Keratinocyte (primary cell): ENCODE measurements around the gene UROS. TPM values are rescaled to one million over a fixed set of nuclear protein-coding genes. Genes with fewer than 3 reads are reported as not detected.

Experiments
- DNase-seq: peaks from one replicate; pipeline ENCODE4 v3.0.0-alpha.2; 2011; ENCODE audit warnings: low read depth, missing footprints, low spot score
- FAIRE-seq: peaks from 2 replicates; lab custom pipeline; 2011; peaks lifted over from hg19 to GRCh38; lab: Jason Lieb, UNC
- H2AFZ ChIP-seq: 2 replicates; pipeline ENCODE4 v1.6.0; 2012; ENCODE audit warnings: low read length, control low read depth, inconsistent platforms; ENCODE audit not compliant: control insufficient read depth
- H3K27ac ChIP-seq: 2 replicates; pipeline ENCODE4 v1.5.1; 2011; ENCODE audit warnings: low read length; ENCODE audit not compliant: control insufficient read depth, insufficient read depth
- H3K27me3 ChIP-seq: 3 replicates; pipeline ENCODE4 v1.6.0; 2011; ENCODE audit warnings: low read length; ENCODE audit not compliant: control insufficient read depth, insufficient read depth; ENCODE audit errors: extremely low read depth
- H3K36me3 ChIP-seq, 2 experiments: 2 replicates in 1 of 2; 3 replicates in 1 of 2; pipeline ENCODE4 v1.5.1; 2011; ENCODE audit warnings: low read length in 2 of 2, mild to moderate bottlenecking in 1 of 2; ENCODE audit not compliant: control insufficient read depth in 2 of 2, insufficient read depth in 2 of 2; ENCODE audit errors: extremely low read depth in 1 of 2
- H3K4me1 ChIP-seq: 3 replicates; pipeline ENCODE4 v1.5.1; 2011; ENCODE audit warnings: low read length; ENCODE audit not compliant: control insufficient read depth, insufficient read depth; ENCODE audit errors: extremely low read depth
- H3K4me2 ChIP-seq: 3 replicates; pipeline ENCODE4 v1.6.0; 2011; ENCODE audit warnings: low read depth, low read length; ENCODE audit not compliant: control insufficient read depth, insufficient read depth; ENCODE audit errors: extremely low read depth
- H3K4me3 ChIP-seq, 3 experiments: fragments of 200-600 bp in 1 of 3; sonication (generic) in 1 of 3; 2 replicates in 2 of 3; 3 replicates in 1 of 3; pipeline ENCODE4 v1.5.1; 2011 to 2016; ENCODE audit warnings: low read length in 3 of 3, mild to moderate bottlenecking in 3 of 3, control low read depth in 2 of 3, inconsistent platforms in 1 of 3, low read depth in 1 of 3, mixed read lengths in 1 of 3, mixed run types in 1 of 3, moderate library complexity in 1 of 3; ENCODE audit not compliant: control insufficient read depth in 2 of 3, insufficient read depth in 2 of 3; ENCODE audit errors: extremely low read depth in 1 of 3
- H3K79me2 ChIP-seq: 2 replicates; pipeline ENCODE4 v1.6.0; 2012; ENCODE audit warnings: low read length; ENCODE audit not compliant: control insufficient read depth, insufficient read depth
- H3K9ac ChIP-seq: 3 replicates; pipeline ENCODE4 v1.6.0; 2011; ENCODE audit warnings: low read length; ENCODE audit not compliant: control insufficient read depth, insufficient read depth; ENCODE audit errors: extremely low read depth
- H3K9me1 ChIP-seq: 3 replicates; pipeline ENCODE4 v1.6.0; 2011; ENCODE audit warnings: low read length; ENCODE audit not compliant: control insufficient read depth, insufficient read depth; ENCODE audit errors: extremely low read depth
- H3K9me3 ChIP-seq: 2 replicates; pipeline ENCODE4 v1.5.1; 2012; ENCODE audit warnings: low read depth, low read length; ENCODE audit not compliant: control insufficient read depth
- H4K20me1 ChIP-seq: 3 replicates; pipeline ENCODE4 v1.6.0; 2011; ENCODE audit warnings: low read length; ENCODE audit not compliant: control insufficient read depth, insufficient read depth; ENCODE audit errors: extremely low read depth
- EZH2 ChIP-seq: IDR thresholded peaks from one replicate; pipeline ENCODE4 v1.6.1; 2012; ENCODE audit warnings: inconsistent platforms, mild to moderate bottlenecking, low read length, moderate library complexity
- dilution Hi-C: fragments of 300-500 bp; cut with MboI; formaldehyde crosslinking; loops from one replicate; pipeline ENCODE4 v1.7.0; 2020; ENCODE audit warnings: low sequenced_read_pairs; ENCODE audit not compliant: extremely low pct_ligation_motif_present
- polyA plus RNA-seq, 5 experiments: library from polyadenylated mRNA; depleted of rRNA in 3 of 5; stranded (reverse) in 3 of 5; stranded (forward) in 1 of 5; unstranded in 1 of 5; fragments of >200 nt; gene quantifications; 1 replicate in 1 of 5; 2 replicates in 3 of 5; 3 replicates in 1 of 5; pipeline versions ENCODE4 v1.2.1 to v1.2.3, GENCODE V29; 2011 to 2012; ENCODE audit warnings: missing spikeins in 2 of 5, low read depth in 1 of 5, low replicate concordance in 1 of 5
- small RNA-seq, 3 experiments: library from RNA; depleted of rRNA; stranded (forward); fragments of <200 nt; gene quantifications; one replicate each; pipeline ENCODE3, GENCODE V24; 2012; ENCODE audit warnings: low read depth in 3 of 3, low replicate concordance in 1 of 3; ENCODE audit not compliant: insufficient read length in 3 of 3
- TF ChIP-seq, protein P1 (sequence below), 3 experiments: IDR thresholded peaks in 1 of 3; conservative IDR thresholded peaks in 1 of 3; optimal IDR thresholded peaks in 1 of 3; 2 replicates in 2 of 3; 3 replicates in 1 of 3; pipeline versions ENCODE3 to v1.5.1; 2011; ENCODE audit warnings: low read length in 3 of 3, mild to moderate bottlenecking in 3 of 3, moderate library complexity in 2 of 3, control low read depth in 1 of 3, inconsistent platforms in 1 of 3; ENCODE audit not compliant: insufficient read depth in 2 of 3; ENCODE audit errors: extremely low read depth in 1 of 3

Gene UROS
- polyA plus RNA-seq, 1 donor (not counting 4 experiments of a cell fraction or from before 2014, with no cell fraction given) = 46.7 TPM

DNA sequence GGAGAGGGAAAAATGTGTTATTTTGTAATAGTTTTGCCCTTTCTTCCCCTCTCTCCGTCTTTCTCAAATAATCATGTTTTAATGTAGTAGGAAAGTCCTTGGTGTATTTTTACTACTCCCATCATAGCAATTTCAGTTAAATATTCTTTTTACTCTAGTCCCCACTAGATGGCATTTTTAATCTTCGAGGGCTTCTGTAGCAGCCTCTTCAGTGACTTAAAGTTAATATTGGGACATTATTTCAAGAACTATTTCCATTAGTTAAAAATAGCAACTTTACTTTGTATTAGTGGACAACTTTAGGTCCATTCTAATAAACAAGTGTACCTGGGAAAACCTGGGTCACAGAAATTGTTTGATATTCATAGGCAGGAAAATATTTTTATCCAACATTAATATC is 80.6 kb downstream of the UROS start:
- H3K4me3 ChIP-seq = no peak overlapping the region
- no peaks in the 10 kb centered on the region for H3K79me2 ChIP-seq
- H3K4me2 ChIP-seq = no peak overlapping the region
- no peak overlapping the region for H3K9ac ChIP-seq
- TF ChIP-seq, protein P1, sequence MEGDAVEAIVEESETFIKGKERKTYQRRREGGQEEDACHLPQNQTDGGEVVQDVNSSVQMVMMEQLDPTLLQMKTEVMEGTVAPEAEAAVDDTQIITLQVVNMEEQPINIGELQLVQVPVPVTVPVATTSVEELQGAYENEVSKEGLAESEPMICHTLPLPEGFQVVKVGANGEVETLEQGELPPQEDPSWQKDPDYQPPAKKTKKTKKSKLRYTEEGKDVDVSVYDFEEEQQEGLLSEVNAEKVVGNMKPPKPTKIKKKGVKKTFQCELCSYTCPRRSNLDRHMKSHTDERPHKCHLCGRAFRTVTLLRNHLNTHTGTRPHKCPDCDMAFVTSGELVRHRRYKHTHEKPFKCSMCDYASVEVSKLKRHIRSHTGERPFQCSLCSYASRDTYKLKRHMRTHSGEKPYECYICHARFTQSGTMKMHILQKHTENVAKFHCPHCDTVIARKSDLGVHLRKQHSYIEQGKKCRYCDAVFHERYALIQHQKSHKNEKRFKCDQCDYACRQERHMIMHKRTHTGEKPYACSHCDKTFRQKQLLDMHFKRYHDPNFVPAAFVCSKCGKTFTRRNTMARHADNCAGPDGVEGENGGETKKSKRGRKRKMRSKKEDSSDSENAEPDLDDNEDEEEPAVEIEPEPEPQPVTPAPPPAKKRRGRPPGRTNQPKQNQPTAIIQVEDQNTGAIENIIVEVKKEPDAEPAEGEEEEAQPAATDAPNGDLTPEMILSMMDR (optimal IDR thresholded peaks at IDR 0.05 in 1 of 3, IDR thresholded peaks at IDR 0.05 in 1 of 3, conservative IDR thresholded peaks at IDR 0.05 in 1 of 3; ENCODE audit: extremely low read depth in 1 of 3, insufficient read depth in 2 of 3, low read length in 3 of 3) = no peak
- TF ChIP-seq EZH2 = no peak
- peaks cover 12 to 31% of the 10 kb centered on the region in 2 experiments for H3K36me3 ChIP-seq
- H3K4me1 ChIP-seq = no peaks in the 10 kb centered on the region
- no peak overlapping the region for H3K27ac ChIP-seq
- FAIRE-seq (no peak), DNase-seq (no peak)
- no peaks in the 10 kb centered on the region for H3K9me3 ChIP-seq
- H3K27me3 ChIP-seq = no peaks in the 10 kb centered on the region
- dilution Hi-C loops = no loop called here
- H2AFZ ChIP-seq = no peak overlapping the region
- no peaks in the 10 kb centered on the region for H3K9me1 ChIP-seq
- H4K20me1 ChIP-seq = no peaks in the 10 kb centered on the region

GRCh38 chr10:125739994-125740679 is 82.9 kb downstream of the UROS start:
- no peaks in the 10 kb centered on the region for H3K9me3 ChIP-seq
- no peak overlapping the region for H2AFZ ChIP-seq
- H3K79me2 ChIP-seq = no peaks in the 10 kb centered on the region
- dilution Hi-C loops = no loop called here
- no peaks in the 10 kb centered on the region for H4K20me1 ChIP-seq
- no peak overlapping the region for H3K4me3 ChIP-seq
- no peak for TF ChIP-seq EZH2
- TF ChIP-seq, protein P1 (optimal IDR thresholded peaks at IDR 0.05 in 1 of 3, IDR thresholded peaks at IDR 0.05 in 1 of 3, conservative IDR thresholded peaks at IDR 0.05 in 1 of 3; ENCODE audit: extremely low read depth in 1 of 3, insufficient read depth in 2 of 3, low read length in 3 of 3) = no peak
- no peaks in the 10 kb centered on the region for H3K27me3 ChIP-seq
- H3K4me1 ChIP-seq = no peaks in the 10 kb centered on the region
- H3K36me3 ChIP-seq = peaks cover 23 to 38% of the 10 kb centered on the region in 2 experiments
- H3K9ac ChIP-seq = no peak overlapping the region
- H3K4me2 ChIP-seq = no peak overlapping the region
- H3K9me1 ChIP-seq = no peaks in the 10 kb centered on the region
- no peak for FAIRE-seq
- H3K27ac ChIP-seq = no peak overlapping the region
- no peak for DNase-seq

Small RNA genes lying within 50 kb of the gene (small RNA-seq; reads per million reads assigned to genes)
- 0 to 1.5 (median 0.07) reads per million in 3 experiments for gene MIR4484
- 0 reads per million in 3 experiments for gene RF00017

Other genes with a start within 250 kb of the UROS start
- gene TEX36, start 140.1 kb downstream of the UROS start, polyA plus RNA-seq = not detected in 3 replicates
- 12.4 to 20.4 TPM (median 13.8 TPM) in 3 replicates for gene EDRF1, start 103.5 kb downstream of the UROS start, polyA plus RNA-seq
- gene MMP21, start 47.4 kb downstream of the UROS start, polyA plus RNA-seq = not detected in 3 replicates
- 41.9 to 102 TPM (median 76.1 TPM) in 3 replicates for gene BCCIP, start 288 bp upstream of the UROS start, polyA plus RNA-seq
- 37.8 to 48.3 TPM (median 46.7 TPM) in 3 replicates for gene DHX32, start 58.0 kb upstream of the UROS start, polyA plus RNA-seq
- gene FANK1, start 73.3 kb upstream of the UROS start, polyA plus RNA-seq = 7.3 to 14.8 TPM (median 13.4 TPM) in 3 replicates